ENCODE results near the gene EGFR.

The EGFR gene

GRCh38 chr7:55101359-55101758 lies 82.5 kb downstream of the EGFR start:
- DNase-seq (ENCODE audit: low spot score): no peak

- no peak for DNase-seq (ENCODE audit: low spot score)
Measured at GRCh38 chr7:55104123-55104522, 85.3 kb downstream of the EGFR start.

- no peak for DNase-seq (ENCODE audit: low spot score)
Measured at GRCh38 chr7:55104712-55105433, 86.1 kb downstream of the EGFR start.

- no peak for DNase-seq (ENCODE audit: low spot score)
Measured at GRCh38 chr7:55105952-55106351, 87.1 kb downstream of the EGFR start.

GRCh38 chr7:55107946-55108345 lies 89.1 kb downstream of the EGFR start:
- DNase-seq (ENCODE audit: low spot score): no peak

- no peak for DNase-seq (ENCODE audit: low spot score)
Measured at GRCh38 chr7:55108401-55108800, 89.6 kb downstream of the EGFR start.

GRCh38 chr7:55108818-55109217 lies 90.0 kb downstream of the EGFR start:
- no peak for DNase-seq (ENCODE audit: low spot score)

GRCh38 chr7:55109404-55110167 lies 90.8 kb downstream of the EGFR start:
- no peak for DNase-seq (ENCODE audit: low spot score)

- DNase-seq (ENCODE audit: low spot score): no peak
Measured at GRCh38 chr7:55110282-55110992, 91.6 kb downstream of the EGFR start.

- no peak for DNase-seq (ENCODE audit: low spot score)
Measured at GRCh38 chr7:55110993-55111361, 92.2 kb downstream of the EGFR start.

- DNase-seq (ENCODE audit: low spot score): no peak
Measured at GRCh38 chr7:55112056-55112455, 93.2 kb downstream of the EGFR start.

- DNase-seq (ENCODE audit: low spot score): no peak
Measured at GRCh38 chr7:55113760-55114540, 95.1 kb downstream of the EGFR start.

- DNase-seq (ENCODE audit: low spot score): no peak
Measured at GRCh38 chr7:55117286-55117685, 98.5 kb downstream of the EGFR start.

- no peak for DNase-seq (ENCODE audit: low spot score)
Measured at GRCh38 chr7:55118426-55118825, 99.6 kb downstream of the EGFR start.

- DNase-seq (ENCODE audit: low spot score): no peak
Measured at GRCh38 chr7:55119571-55119970, 100.8 kb downstream of the EGFR start.

- no peak for DNase-seq (ENCODE audit: low spot score)
Measured at GRCh38 chr7:55120074-55120473, 101.3 kb downstream of the EGFR start.

GRCh38 chr7:55120501-55121198 lies 101.8 kb downstream of the EGFR start:
- DNase-seq (ENCODE audit: low spot score): no peak

GRCh38 chr7:55121249-55121648 lies 102.4 kb downstream of the EGFR start:
- no peak for DNase-seq (ENCODE audit: low spot score)

GRCh38 chr7:55122263-55122662 lies 103.4 kb downstream of the EGFR start:
- no peak for DNase-seq (ENCODE audit: low spot score)

GRCh38 chr7:55124989-55125875 lies 106.4 kb downstream of the EGFR start:
- no peak for DNase-seq (ENCODE audit: low spot score)

GRCh38 chr7:55127135-55127551 lies 108.3 kb downstream of the EGFR start:
- DNase-seq (ENCODE audit: low spot score): no peak
